Hepatocyte (in vitro differentiated cells): Measurements from ENCODE around the gene PRSS33.

Source experiments
- EZH2 ChIP-seq: fragments of 200-600 bp; sonication (generic); IDR thresholded peaks from 2 replicates; pipeline ENCODE4 v1.6.1; 2016; ENCODE audit warnings: antibody characterized with exemption, mild to moderate bottlenecking, borderline replicate concordance
- EZH2phosphoT487 ChIP-seq: fragments of 200-600 bp; sonication (generic); IDR thresholded peaks from one replicate; pipeline ENCODE4 v1.6.1; 2018; ENCODE audit warnings: antibody characterized with exemption, mild to moderate bottlenecking, low read depth, moderate library complexity; ENCODE audit not compliant: unreplicated experiment, severe bottlenecking
- TF ChIP-seq, protein P1 (sequence below): fragments of 200-600 bp; sonication (generic); IDR thresholded peaks from 2 replicates; pipeline ENCODE4 v1.5.1; 2016; ENCODE audit warnings: antibody characterized with exemption, mild to moderate bottlenecking; ENCODE audit not compliant: poor library complexity

DNA sequence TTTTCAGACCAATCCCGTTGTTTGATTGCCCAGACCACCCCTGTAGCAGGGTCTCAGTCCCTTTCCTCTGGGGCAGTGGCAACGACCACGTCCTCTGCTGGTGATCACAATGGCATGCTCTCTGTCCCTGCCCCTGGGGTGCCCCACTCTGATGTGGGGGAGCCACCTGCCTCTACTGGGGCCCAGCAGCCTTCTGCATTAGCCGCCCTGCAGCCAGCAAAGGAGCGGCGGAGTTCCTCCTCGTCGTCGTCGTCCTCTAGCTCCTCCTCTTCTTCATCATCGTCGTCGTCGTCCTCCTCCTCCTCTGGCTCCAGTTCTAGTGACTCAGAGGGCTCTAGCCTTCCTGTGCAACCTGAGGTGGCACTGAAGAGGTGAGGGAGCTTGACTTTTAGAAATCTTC, 19.5 kb downstream of the PRSS33 start:
- TF ChIP-seq, protein P1, sequence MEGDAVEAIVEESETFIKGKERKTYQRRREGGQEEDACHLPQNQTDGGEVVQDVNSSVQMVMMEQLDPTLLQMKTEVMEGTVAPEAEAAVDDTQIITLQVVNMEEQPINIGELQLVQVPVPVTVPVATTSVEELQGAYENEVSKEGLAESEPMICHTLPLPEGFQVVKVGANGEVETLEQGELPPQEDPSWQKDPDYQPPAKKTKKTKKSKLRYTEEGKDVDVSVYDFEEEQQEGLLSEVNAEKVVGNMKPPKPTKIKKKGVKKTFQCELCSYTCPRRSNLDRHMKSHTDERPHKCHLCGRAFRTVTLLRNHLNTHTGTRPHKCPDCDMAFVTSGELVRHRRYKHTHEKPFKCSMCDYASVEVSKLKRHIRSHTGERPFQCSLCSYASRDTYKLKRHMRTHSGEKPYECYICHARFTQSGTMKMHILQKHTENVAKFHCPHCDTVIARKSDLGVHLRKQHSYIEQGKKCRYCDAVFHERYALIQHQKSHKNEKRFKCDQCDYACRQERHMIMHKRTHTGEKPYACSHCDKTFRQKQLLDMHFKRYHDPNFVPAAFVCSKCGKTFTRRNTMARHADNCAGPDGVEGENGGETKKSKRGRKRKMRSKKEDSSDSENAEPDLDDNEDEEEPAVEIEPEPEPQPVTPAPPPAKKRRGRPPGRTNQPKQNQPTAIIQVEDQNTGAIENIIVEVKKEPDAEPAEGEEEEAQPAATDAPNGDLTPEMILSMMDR, result no peak
- TF ChIP-seq EZH2 (no peak), EZH2phosphoT487 (no peak)
